Neural crest cell (in vitro differentiated cells): Measurements from ENCODE around the gene ASCC3. TPM values are rescaled to one million over a fixed set of nuclear protein-coding genes. Genes with fewer than 3 reads are reported as not detected.
A peak's percentile ranks its signal among the peaks of the same experiment; 100 is the strongest.

ENCODE experiments used
- DNase-seq: peaks from one replicate; pipeline ENCODE4 v3.0.0; 2021; ENCODE audit warnings: low read depth, mixed read lengths, low spot score
- H3K27ac Mint-ChIP-seq: one replicate; pipeline ENCODE4 v1.8.0; 2021; ENCODE audit warnings: mild to moderate bottlenecking, mixed read lengths; ENCODE audit not compliant: unreplicated experiment
- H3K27me3 Mint-ChIP-seq: 2 replicates; pipeline ENCODE4 v1.8.0; 2021; ENCODE audit warnings: low read depth, mild to moderate bottlenecking, mixed read lengths
- H3K36me3 Mint-ChIP-seq: 2 replicates; pipeline ENCODE4 v1.8.0; 2021; ENCODE audit warnings: low read depth, mild to moderate bottlenecking, mixed read lengths
- H3K4me1 Mint-ChIP-seq: 2 replicates; pipeline ENCODE4 v1.8.0; 2021; ENCODE audit warnings: mixed read lengths
- H3K4me3 Mint-ChIP-seq: one replicate; pipeline ENCODE4 v1.8.0; 2021; ENCODE audit warnings: mild to moderate bottlenecking, mixed read lengths
- H3K9me3 Mint-ChIP-seq: 2 replicates; pipeline ENCODE4 v1.8.0; 2021; ENCODE audit warnings: mixed read lengths
- CTCF ChIP-seq: fragments of 200-600 bp; sonication (generic); conservative IDR thresholded peaks from 2 replicates; pipeline ENCODE4 v1.5.0; 2021; ENCODE audit warnings: antibody characterized with exemption, mild to moderate bottlenecking
- total RNA-seq: library from RNA; stranded (reverse); gene quantifications from 2 replicates; pipeline ENCODE4 v1.2.1, GENCODE V29; 2021

Gene ASCC3
- total RNA-seq, 1 donor from 2014 or later: 31.4 TPM

GRCh38 chr6:100920028-100920605 is 39.0 kb upstream of the ASCC3 start:
- no peak for DNase-seq
- no peaks in the 10 kb centered on the region for H3K27me3 Mint-ChIP-seq
- no peaks in the 10 kb centered on the region for H3K4me1 Mint-ChIP-seq
- H3K36me3 Mint-ChIP-seq: no peaks in the 10 kb centered on the region
- no peaks in the 10 kb centered on the region for H3K9me3 Mint-ChIP-seq
- no peak for TF ChIP-seq CTCF
- H3K4me3 Mint-ChIP-seq: no peak overlapping the region
- H3K27ac Mint-ChIP-seq: no peak overlapping the region

GRCh38 chr6:100918152-100918551 is 37.0 kb upstream of the ASCC3 start:
- H3K27ac Mint-ChIP-seq: no peak overlapping the region
- no peak for TF ChIP-seq CTCF
- no peak for DNase-seq
- no peaks in the 10 kb centered on the region for H3K36me3 Mint-ChIP-seq
- no peaks in the 10 kb centered on the region for H3K9me3 Mint-ChIP-seq
- no peaks in the 10 kb centered on the region for H3K27me3 Mint-ChIP-seq
- H3K4me1 Mint-ChIP-seq: peaks cover 11% of the 10 kb centered on the region
- no peak overlapping the region for H3K4me3 Mint-ChIP-seq

- no peaks in the 10 kb centered on the region for H3K27me3 Mint-ChIP-seq
- no peaks in the 10 kb centered on the region for H3K36me3 Mint-ChIP-seq
- TF ChIP-seq CTCF: no peak
- H3K4me1 Mint-ChIP-seq: peaks cover 11% of the 10 kb centered on the region
- H3K27ac Mint-ChIP-seq: no peak overlapping the region
- no peak for DNase-seq
- no peaks in the 10 kb centered on the region for H3K9me3 Mint-ChIP-seq
- H3K4me3 Mint-ChIP-seq: no peak overlapping the region
Observed at GRCh38 chr6:100915876-100916275, 34.7 kb upstream of the ASCC3 start.

- Mint-ChIP-seq H3K4me3 (peak overlapping the region; percentile 81), H3K36me3 (no peaks in the 10 kb centered on the region), H3K4me1 (peaks cover 11% of the 10 kb centered on the region), H3K27me3 (no peaks in the 10 kb centered on the region), H3K9me3 (no peaks in the 10 kb centered on the region), H3K27ac (peak overlapping the region; percentile 48)
- TF ChIP-seq CTCF: peak; percentile 34
- peak; percentile 7 for DNase-seq
Observed at GRCh38 chr6:100913400-100914276, 32.5 kb upstream of the ASCC3 start.

GRCh38 chr6:100906325-100906724 is 25.2 kb upstream of the ASCC3 start:
- Mint-ChIP-seq H3K27me3 (no peaks in the 10 kb centered on the region), H3K27ac (no peak overlapping the region)
- TF ChIP-seq CTCF: no peak

More at GRCh38 chr6:100906325-100906724, 25.2 kb upstream of the ASCC3 start:
- H3K4me1 Mint-ChIP-seq: no peaks in the 10 kb centered on the region
- H3K4me3 Mint-ChIP-seq: no peak overlapping the region
- DNase-seq: no peak
- no peaks in the 10 kb centered on the region for H3K36me3 Mint-ChIP-seq
- H3K9me3 Mint-ChIP-seq: no peaks in the 10 kb centered on the region
